Nephron progenitor cell (in vitro differentiated cells): ENCODE data around the gene ZBTB46.

ENCODE experiments used
- DNase-seq: peaks from one replicate; pipeline ENCODE4 v3.0.0; 2021
- H3K27ac Mint-ChIP-seq: 2 replicates; pipeline ENCODE4 v1.8.0; 2021; ENCODE audit warnings: mild to moderate bottlenecking, moderate library complexity, mixed read lengths
- H3K27me3 Mint-ChIP-seq: 2 replicates; pipeline ENCODE4 v1.8.0; 2021; ENCODE audit warnings: mild to moderate bottlenecking, low read depth, mixed read lengths; ENCODE audit not compliant: poor library complexity
- H3K36me3 Mint-ChIP-seq: 2 replicates; pipeline ENCODE4 v1.8.0; 2021; ENCODE audit warnings: low read depth, mixed read lengths
- H3K4me1 Mint-ChIP-seq: 2 replicates; pipeline ENCODE4 v1.8.0; 2021; ENCODE audit warnings: mixed read lengths
- H3K4me3 Mint-ChIP-seq: 2 replicates; pipeline ENCODE4 v1.8.0; 2021; ENCODE audit warnings: mild to moderate bottlenecking, moderate library complexity, mixed read lengths
- H3K9me3 Mint-ChIP-seq: 2 replicates; pipeline ENCODE4 v1.8.0; 2021; ENCODE audit warnings: mild to moderate bottlenecking, moderate library complexity, mixed read lengths
- CTCF ChIP-seq: fragments of 200-600 bp; sonication (generic); IDR thresholded peaks from 2 replicates; pipeline ENCODE4 v1.5.0; 2021; ENCODE audit warnings: antibody characterized with exemption

Gene ZBTB46

GRCh38 chr20:63814891-63815614, 16.0 kb downstream of the ZBTB46 start:
- Mint-ChIP-seq H3K4me1 (peaks cover 42% of the 10 kb centered on the region), H3K9me3 (no peaks in the 10 kb centered on the region), H3K27ac (peak overlapping the region; percentile 74), H3K4me3 (no peak overlapping the region), H3K36me3 (peaks cover 19% of the 10 kb centered on the region), H3K27me3 (peaks cover 4% of the 10 kb centered on the region)
- no peak for DNase-seq
- TF ChIP-seq CTCF, result no peak

GRCh38 chr20:63811491-63811875, 19.6 kb downstream of the ZBTB46 start:
- Mint-ChIP-seq H3K36me3 (peaks cover 31% of the 10 kb centered on the region), H3K4me3 (no peak overlapping the region), H3K27me3 (peaks cover 4% of the 10 kb centered on the region), H3K9me3 (peaks cover 4% of the 10 kb centered on the region), H3K4me1 (peaks cover 27% of the 10 kb centered on the region), H3K27ac (peak overlapping the region; percentile 57)
- no peak for TF ChIP-seq CTCF
- no peak for DNase-seq

GRCh38 chr20:63810730-63811490, 20.2 kb downstream of the ZBTB46 start:
- peaks cover 4% of the 10 kb centered on the region for H3K27me3 Mint-ChIP-seq
- peaks cover 24% of the 10 kb centered on the region for H3K4me1 Mint-ChIP-seq
- DNase-seq, result no peak
- H3K9me3 Mint-ChIP-seq, result peaks cover 4% of the 10 kb centered on the region
- peaks cover 31% of the 10 kb centered on the region for H3K36me3 Mint-ChIP-seq
- no peak for TF ChIP-seq CTCF
- H3K27ac Mint-ChIP-seq, result peak overlapping the region; percentile 71
- H3K4me3 Mint-ChIP-seq, result no peak overlapping the region

- Mint-ChIP-seq H3K4me1 (peaks cover 21% of the 10 kb centered on the region), H3K27ac (peak overlapping the region; percentile 53), H3K27me3 (no peaks in the 10 kb centered on the region), H3K9me3 (peaks cover 4% of the 10 kb centered on the region), H3K36me3 (peaks cover 29% of the 10 kb centered on the region), H3K4me3 (no peak overlapping the region)
- TF ChIP-seq CTCF, result no peak
- no peak for DNase-seq
Measured at GRCh38 chr20:63809856-63810255, 21.2 kb downstream of the ZBTB46 start.

- DNase-seq, result no peak
- Mint-ChIP-seq H3K36me3 (peaks cover 32% of the 10 kb centered on the region), H3K4me1 (peaks cover 18% of the 10 kb centered on the region), H3K4me3 (no peak overlapping the region), H3K27me3 (no peaks in the 10 kb centered on the region), H3K27ac (no peak overlapping the region), H3K9me3 (peaks cover 4% of the 10 kb centered on the region)
- TF ChIP-seq CTCF, result no peak
Measured at GRCh38 chr20:63808964-63809674, 21.9 kb downstream of the ZBTB46 start.
